Naive B cell (primary cell): ENCODE data around the gene CAMSAP3. TPM values are rescaled to one million over a fixed set of nuclear protein-coding genes. Genes with fewer than 3 reads are reported as not detected.
"Not testable (repeated sequence)": the region's sequence is repeated elsewhere in the genome, so short reads cannot be mapped to it uniquely, and the experiment has no call there.

Experiments used
- ATAC-seq, 2 donors: fragments of 150-1000 bp; cut with Tn5 transposase; 2 replicates each; pipeline ENCODE4 v1.10.0; 2021; ENCODE audit warnings: low read depth in 2 of 2, mild to moderate bottlenecking in 2 of 2, moderate library complexity in 2 of 2
- DNase-seq: peaks from one replicate; pipeline ENCODE4 v3.0.0; 2022
- H3K27ac Mint-ChIP-seq, 6 donors: one replicate each; pipeline ENCODE4 v1.8.0; 2020 to 2022; ENCODE audit warnings: mild to moderate bottlenecking in 6 of 6, mixed read lengths in 6 of 6, moderate library complexity in 5 of 6, inconsistent platforms in 2 of 6
- H3K27me3 Mint-ChIP-seq, 3 donors: one replicate each; pipeline ENCODE4 v1.8.0; 2021 to 2022; ENCODE audit warnings: mixed read lengths in 3 of 3, mild to moderate bottlenecking in 1 of 3
- H3K36me3 Mint-ChIP-seq, 2 donors: one replicate each; pipeline ENCODE4 v1.8.0; 2020 to 2022; ENCODE audit warnings: mixed read lengths in 2 of 2, inconsistent platforms in 1 of 2, mild to moderate bottlenecking in 1 of 2
- H3K4me1 Mint-ChIP-seq, 3 donors: one replicate each; pipeline ENCODE4 v1.8.0; 2020 to 2022; ENCODE audit warnings: mixed read lengths in 3 of 3, inconsistent platforms in 1 of 3, mild to moderate bottlenecking in 1 of 3, moderate library complexity in 1 of 3
- H3K4me3 Mint-ChIP-seq, 8 donors: one replicate each; pipeline ENCODE4 v1.8.0; 2020 to 2022; ENCODE audit warnings: mild to moderate bottlenecking in 8 of 8, mixed read lengths in 8 of 8, moderate library complexity in 8 of 8, inconsistent platforms in 2 of 8
- H3K9me3 Mint-ChIP-seq, 7 donors: one replicate each; pipeline ENCODE4 v1.8.0; 2020 to 2022; ENCODE audit warnings: mixed read lengths in 7 of 7, mild to moderate bottlenecking in 5 of 7, inconsistent platforms in 2 of 7, moderate library complexity in 1 of 7
- polyA plus RNA-seq, 6 donors: library from polyadenylated mRNA; unstranded; fragments of 300-500 nt; fragmentation: Illumina TruSeq; gene quantifications; one replicate each; pipeline ENCODE4 v1.2.3, GENCODE V29; 2021; ENCODE audit warnings: low read depth in 6 of 6

The CAMSAP3 gene
- polyA plus RNA-seq, 6 donors from 2014 or later = 0.06 to 0.08 TPM; not detected in 4

DNA sequence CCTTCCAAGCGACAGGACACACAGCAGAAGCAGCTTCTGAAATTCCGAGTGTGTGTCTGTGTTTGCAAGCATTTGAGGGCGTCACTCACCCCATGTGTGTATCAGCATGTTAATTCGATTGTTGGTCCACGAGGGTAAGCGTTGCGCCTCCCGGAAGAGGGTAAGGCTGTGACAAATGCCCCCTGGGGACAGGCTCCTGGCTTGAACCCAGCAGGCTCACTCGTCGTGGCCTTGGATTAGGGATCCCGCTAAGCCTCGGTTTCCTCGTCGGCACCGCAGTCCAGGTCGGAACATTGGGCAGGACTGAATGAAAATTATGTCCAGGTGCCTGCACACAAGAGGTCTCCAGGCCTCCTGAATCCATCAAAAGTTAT lies 40.6 kb downstream of the CAMSAP3 start:
- DNase-seq (no peak), ATAC-seq (no peak)
- Mint-ChIP-seq H3K36me3 (peaks cover 0 to 9% of the 10 kb centered on the region in 2 donors), H3K4me3 (peak overlapping the region; percentile 82 to 94 (median 88)), H3K27ac (peak overlapping the region in 5 of 6 donors; percentile 90 to 98 (median 95)), H3K27me3 (no peaks in the 10 kb centered on the region), H3K4me1 (peaks cover 41 to 76% (median 44%) of the 10 kb centered on the region in 3 donors), H3K9me3 (peaks cover 0 to 1% (median 0%) of the 10 kb centered on the region in 7 donors)

- no peaks in the 10 kb centered on the region for H3K27me3 Mint-ChIP-seq
- H3K9me3 Mint-ChIP-seq = peaks cover 0 to 1% (median 0%) of the 10 kb centered on the region in 7 donors
- H3K4me1 Mint-ChIP-seq = peaks cover 38 to 70% (median 44%) of the 10 kb centered on the region in 3 donors
- H3K27ac Mint-ChIP-seq = peak within 1 kb of the TSS; percentile 87 to 98 (median 94)
- peak; percentile 89 for DNase-seq
- H3K36me3 Mint-ChIP-seq = peaks cover 0 to 9% of the 10 kb centered on the region in 2 donors
- H3K4me3 Mint-ChIP-seq = peak within 1 kb of the TSS; percentile 82 to 94 (median 88)
- peak; percentile 94 to 96 for ATAC-seq
Measured at GRCh38 chr19:7636691-7637373, 41.2 kb downstream of the CAMSAP3 start, which contains the start of gene STXBP2. STXBP2 (plus strand) TSS chr19:7637110; CDS start chr19:7637150, 40 bp downstream.

GRCh38 chr19:7637374-7638256 lies 42.0 kb downstream of the CAMSAP3 start:
- Mint-ChIP-seq H3K27ac (peak overlapping the region; percentile 61 to 98 (median 94)), H3K4me1 (peaks cover 36 to 68% (median 44%) of the 10 kb centered on the region in 3 donors), H3K4me3 (peak overlapping the region; percentile 82 to 94 (median 88)), H3K36me3 (peaks cover 0 to 9% of the 10 kb centered on the region in 2 donors), H3K27me3 (no peaks in the 10 kb centered on the region), H3K9me3 (peaks cover 0 to 1% (median 0%) of the 10 kb centered on the region in 7 donors)
- ATAC-seq (peak; percentile 13 to 15), DNase-seq (no peak)

- Mint-ChIP-seq H3K4me3 (peak overlapping the region in 7 of 8 donors; percentile 32 to 86 (median 45)), H3K27me3 (no peaks in the 10 kb centered on the region), H3K36me3 (peaks cover 0 to 9% of the 10 kb centered on the region in 2 donors), H3K9me3 (peaks cover 0 to 1% (median 0%) of the 10 kb centered on the region in 7 donors), H3K27ac (peak overlapping the region in 5 of 6 donors; percentile 38 to 95 (median 76)), H3K4me1 (peaks cover 35 to 61% (median 39%) of the 10 kb centered on the region in 3 donors)
- DNase-seq = no peak
- ATAC-seq = no peak
Measured at GRCh38 chr19:7638802-7639465, 43.3 kb downstream of the CAMSAP3 start.

DNA sequence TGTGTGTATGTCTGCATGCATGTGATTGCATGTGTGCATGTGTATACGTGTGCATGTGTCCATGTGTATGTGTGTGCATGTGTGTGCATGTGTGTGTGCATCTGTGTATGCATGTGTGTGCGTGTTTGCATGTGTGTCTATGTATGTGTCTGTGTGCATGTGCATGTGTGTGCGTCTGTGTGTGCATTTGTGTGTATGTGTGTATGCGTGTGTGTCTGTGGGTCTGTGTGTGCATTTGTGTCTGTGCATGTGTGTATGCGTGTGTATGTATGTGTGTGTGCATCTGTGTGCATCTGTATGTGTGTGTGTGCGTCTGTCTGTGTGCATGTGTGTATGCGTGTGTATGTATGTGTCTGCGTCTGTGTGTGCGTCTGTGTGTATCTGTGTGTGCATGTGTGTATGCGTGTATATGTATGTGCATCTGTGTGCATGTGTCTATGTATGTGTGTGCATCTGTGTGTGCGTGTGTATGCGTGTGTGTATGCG lies 44.2 kb downstream of the CAMSAP3 start:
- Mint-ChIP-seq H3K27ac (peak overlapping the region in 2 of 6 donors; percentile 1 to 70), H3K4me3 (peak overlapping the region in 4 of 8 donors; percentile 45 to 86 (median 66)), H3K36me3 (peaks cover 0 to 9% of the 10 kb centered on the region in 2 donors)

DNA sequence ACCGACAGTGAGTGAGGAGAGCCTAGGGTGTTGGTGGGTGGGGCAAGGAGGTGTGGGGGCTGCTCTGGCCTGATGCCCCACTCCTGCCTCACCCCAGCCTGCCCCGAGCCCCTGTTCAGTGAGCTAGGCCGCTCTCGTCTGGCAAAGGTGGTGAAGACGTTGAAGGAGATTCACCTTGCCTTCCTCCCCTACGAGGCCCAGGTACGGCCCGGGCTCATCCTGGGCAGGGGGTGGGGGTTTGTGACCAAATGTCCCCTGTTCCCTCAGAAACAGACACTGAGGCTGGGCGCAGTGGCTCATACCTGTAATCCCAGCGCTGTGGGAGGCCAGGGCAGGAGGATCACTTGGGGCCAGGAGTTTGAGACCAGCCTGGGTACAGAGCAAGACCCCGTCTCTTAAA lies 45.1 kb downstream of the CAMSAP3 start:
- no peak for DNase-seq
- H3K9me3 Mint-ChIP-seq = peaks cover 0 to 1% (median 0%) of the 10 kb centered on the region in 7 donors
- no peaks in the 10 kb centered on the region for H3K27me3 Mint-ChIP-seq
- H3K4me3 Mint-ChIP-seq = peak overlapping the region in 1 of 8 donors; percentile 86
- H3K36me3 Mint-ChIP-seq = peaks cover 0 to 14% of the 10 kb centered on the region in 2 donors
- ATAC-seq = no peak
- peaks cover 29 to 52% (median 37%) of the 10 kb centered on the region in 3 donors for H3K4me1 Mint-ChIP-seq
- H3K27ac Mint-ChIP-seq = peak overlapping the region in 1 of 6 donors; percentile 38

More for the DNA sequence above, 44.2 kb downstream of the CAMSAP3 start:
- ATAC-seq (no peak), DNase-seq (no peak)
- Mint-ChIP-seq H3K4me1 (peaks cover 26 to 57% (median 39%) of the 10 kb centered on the region in 3 donors), H3K27me3 (no peaks in the 10 kb centered on the region), H3K9me3 (peaks cover 0 to 1% (median 0%) of the 10 kb centered on the region in 7 donors)

DNA sequence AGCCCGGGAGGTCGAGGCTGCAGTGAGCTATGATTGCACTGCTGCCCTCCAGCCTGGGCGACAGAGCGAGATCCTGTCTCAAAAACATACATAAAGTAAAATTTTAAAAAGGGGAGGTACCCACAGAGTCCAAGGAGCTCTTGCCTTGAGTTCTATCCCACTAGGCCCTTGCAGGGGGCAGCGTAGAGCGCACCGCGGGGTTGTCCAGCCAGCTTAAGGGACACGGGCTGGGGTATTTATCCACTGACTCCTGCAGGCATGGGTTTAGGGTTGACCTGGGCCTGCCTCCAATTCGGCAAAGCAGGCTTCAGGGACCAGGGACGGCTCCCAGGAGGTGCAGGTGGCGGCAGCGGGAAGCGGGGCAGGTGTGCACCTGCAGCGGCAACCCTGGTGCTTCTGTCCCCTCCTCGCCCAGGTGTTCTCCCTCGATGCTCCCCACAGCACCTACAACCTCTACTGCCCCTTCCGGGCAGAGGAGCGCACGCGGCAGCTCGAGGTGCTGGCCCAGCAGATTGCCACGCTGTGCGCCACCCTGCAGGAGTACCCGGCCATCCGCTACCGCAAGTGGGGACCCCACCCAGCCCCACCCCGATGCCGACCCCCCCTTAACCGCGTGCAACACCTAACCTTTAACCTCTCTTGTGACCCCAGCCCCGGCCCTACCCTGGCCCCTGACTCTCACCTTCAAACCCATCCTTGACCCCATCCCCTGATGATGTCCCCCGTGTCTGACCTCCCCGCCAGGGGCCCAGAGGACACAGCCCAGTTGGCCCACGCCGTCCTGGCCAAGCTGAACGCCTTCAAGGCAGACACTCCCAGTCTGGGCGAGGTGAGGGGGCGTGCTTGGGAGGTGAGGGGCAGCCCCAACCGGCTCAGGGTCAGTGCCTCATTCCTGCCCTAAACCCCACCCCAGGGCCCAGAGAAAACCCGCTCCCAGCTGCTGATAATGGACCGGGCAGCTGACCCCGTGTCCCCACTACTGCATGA lies 45.9 kb downstream of the CAMSAP3 start:
- H3K36me3 Mint-ChIP-seq = peaks cover 0 to 18% of the 10 kb centered on the region in 2 donors
- no peak overlapping the region for H3K27ac Mint-ChIP-seq
- DNase-seq (no peak), ATAC-seq (no peak)
- no peaks in the 10 kb centered on the region for H3K27me3 Mint-ChIP-seq
- peaks cover 0 to 1% (median 0%) of the 10 kb centered on the region in 7 donors for H3K9me3 Mint-ChIP-seq
- no peak overlapping the region for H3K4me3 Mint-ChIP-seq
- peaks cover 31 to 44% (median 31%) of the 10 kb centered on the region in 3 donors for H3K4me1 Mint-ChIP-seq

DNA sequence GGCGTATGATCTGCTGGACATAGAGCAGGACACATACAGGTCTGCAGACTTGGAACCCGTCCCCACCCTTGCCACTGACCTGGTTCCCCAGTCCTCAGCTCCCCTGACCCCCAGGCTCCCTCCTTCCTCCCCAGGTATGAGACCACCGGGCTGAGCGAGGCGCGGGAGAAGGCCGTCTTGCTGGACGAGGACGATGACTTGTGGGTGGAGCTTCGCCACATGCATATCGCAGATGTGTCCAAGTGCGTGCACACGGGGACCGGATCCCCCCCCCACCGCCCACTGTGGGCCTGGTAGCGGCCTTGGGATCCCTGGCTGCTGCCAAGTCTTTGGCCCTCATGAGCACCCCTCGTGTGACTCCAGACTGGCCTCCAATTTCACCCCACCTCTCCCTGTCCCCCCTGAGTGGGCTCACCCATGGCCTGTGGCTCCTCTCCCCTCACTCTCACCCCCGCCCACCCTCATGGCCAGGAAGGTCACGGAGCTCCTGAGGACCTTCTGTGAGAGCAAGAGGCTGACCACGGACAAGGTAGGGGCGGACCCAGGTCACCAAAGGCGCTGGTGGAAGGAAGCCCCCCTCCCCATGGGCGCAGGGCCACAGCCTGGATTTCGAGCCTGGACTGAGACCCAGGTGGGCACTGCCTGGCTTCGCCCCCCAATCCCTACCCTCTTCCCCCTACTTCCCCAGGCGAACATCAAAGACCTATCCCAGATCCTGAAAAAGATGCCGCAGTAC lies 46.8 kb downstream of the CAMSAP3 start:
- Mint-ChIP-seq H3K36me3 (peaks cover 0 to 18% of the 10 kb centered on the region in 2 donors), H3K4me1 (peaks cover 25 to 37% (median 29%) of the 10 kb centered on the region in 3 donors), H3K27ac (peak overlapping the region in 1 of 6 donors; percentile 32), H3K4me3 (no peak overlapping the region), H3K9me3 (peaks cover 0 to 1% (median 0%) of the 10 kb centered on the region in 7 donors), H3K27me3 (no peaks in the 10 kb centered on the region)
- ATAC-seq (no peak), DNase-seq (no peak)

DNA sequence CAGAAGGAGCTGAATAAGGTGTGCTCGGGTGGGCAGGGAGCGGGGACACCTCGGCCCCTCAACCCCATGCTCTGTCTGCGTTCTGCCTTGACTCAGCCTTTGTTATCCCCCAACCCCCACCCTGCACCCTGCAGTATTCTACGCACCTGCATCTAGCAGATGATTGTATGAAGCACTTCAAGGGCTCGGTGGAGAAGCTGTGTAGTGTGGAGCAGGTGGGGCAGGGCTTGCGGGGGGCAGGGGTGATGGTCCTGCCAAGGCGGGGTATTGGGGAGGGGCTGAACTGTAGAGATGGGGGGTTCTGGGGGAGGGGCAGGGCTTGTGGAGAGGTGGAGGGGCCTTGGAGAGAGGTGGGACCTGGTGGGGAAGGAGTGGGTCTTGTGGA lies 47.4 kb downstream of the CAMSAP3 start:
- ATAC-seq (no peak), DNase-seq (no peak)
- Mint-ChIP-seq H3K27me3 (no peaks in the 10 kb centered on the region), H3K27ac (peak overlapping the region in 1 of 6 donors; percentile 32), H3K4me3 (no peak overlapping the region), H3K9me3 (peaks cover 0 to 1% (median 0%) of the 10 kb centered on the region in 7 donors), H3K4me1 (peaks cover 25 to 31% (median 25%) of the 10 kb centered on the region in 3 donors), H3K36me3 (peaks cover 0 to 18% of the 10 kb centered on the region in 2 donors)

DNA sequence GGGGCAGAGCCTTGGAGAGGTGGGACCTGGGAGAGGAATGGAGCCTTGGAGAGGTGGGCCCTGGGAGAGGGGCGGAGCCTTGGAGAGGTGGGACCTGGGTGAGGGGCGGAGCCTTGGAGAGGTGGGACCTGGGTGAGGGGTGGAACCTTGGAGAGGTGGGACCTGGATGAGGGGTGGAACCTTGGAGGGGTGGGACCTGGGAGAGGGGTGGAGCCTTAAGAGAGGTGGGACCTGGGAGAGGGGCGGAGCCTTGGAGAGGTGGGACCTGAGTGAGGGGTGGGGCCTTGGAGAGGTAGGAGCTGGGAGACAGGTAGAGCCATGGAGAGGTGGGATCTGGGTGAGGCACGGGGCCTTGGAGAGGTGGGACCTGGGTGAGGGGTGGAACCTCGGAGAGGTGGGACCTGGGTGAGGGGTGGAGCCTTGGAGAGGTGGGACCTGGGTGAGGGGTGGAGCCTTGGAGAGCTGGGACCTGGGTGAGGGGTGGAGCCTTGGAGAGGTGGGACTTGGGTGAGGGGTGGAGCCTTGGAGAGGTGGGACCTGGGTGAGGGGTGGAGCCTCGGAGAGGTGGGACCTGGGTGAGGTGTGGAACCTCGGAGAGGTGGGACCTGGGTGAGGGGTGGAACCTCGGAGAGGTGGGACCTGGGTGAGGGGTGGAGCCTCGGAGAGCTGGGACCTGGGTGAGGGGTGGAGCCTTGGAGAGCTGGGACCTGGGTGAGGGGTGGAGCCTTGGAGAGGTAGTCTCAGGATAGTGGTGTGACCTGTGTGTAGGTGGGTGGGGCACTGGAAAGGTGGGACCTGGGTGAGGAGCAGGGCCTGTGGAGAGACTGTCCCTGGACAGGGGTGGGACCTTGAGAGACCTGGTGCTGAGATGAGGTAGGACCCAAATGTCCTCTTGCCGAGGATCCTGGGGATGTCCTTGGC lies 48.2 kb downstream of the CAMSAP3 start:
- Mint-ChIP-seq H3K36me3 (peaks cover 0 to 18% of the 10 kb centered on the region in 2 donors), H3K27ac (peak overlapping the region in 1 of 6 donors; percentile 69), H3K4me1 (peaks cover 19 to 24% (median 24%) of the 10 kb centered on the region in 3 donors), H3K4me3 (peak overlapping the region in 1 of 8 donors; percentile 35)
- not testable (repeated sequence) for ATAC-seq, DNase-seq, H3K9me3 Mint-ChIP-seq, H3K27me3 Mint-ChIP-seq
